Gastroesophageal sphincter (tissue), 4 donors: Measurements from ENCODE around the gene ETV3L. TPM values are rescaled to one million over a fixed set of nuclear protein-coding genes. Genes with fewer than 3 reads are reported as not detected.

Experiments used
- ATAC-seq: fragments of 150-250 bp; one replicate; pipeline ENCODE4 v1.9.1; 2016; ENCODE audit warnings: mild to moderate bottlenecking, moderate library complexity
- H3K27ac ChIP-seq, 4 donors: fragments of 200-600 bp; sonication (generic) in 3 of 4; 1 replicate in 3 of 4; 2 replicates in 1 of 4; pipeline ENCODE4 v1.5.1; 2016 to 2019
- H3K27me3 ChIP-seq: fragments of 200-600 bp; sonication (generic); one replicate; pipeline ENCODE4 v1.5.1; 2019
- H3K36me3 ChIP-seq, 2 donors: fragments of 200-600 bp; sonication (generic); one replicate each; pipeline ENCODE4 v1.5.1; 2019; ENCODE audit warnings: control low read depth in 1 of 2
- H3K4me1 ChIP-seq, 3 donors: fragments of 200-600 bp; sonication (generic); 1 replicate in 2 of 3; 2 replicates in 1 of 3; pipeline ENCODE4 v1.5.1; 2016 to 2019; ENCODE audit warnings: control low read depth in 2 of 3
- H3K4me3 ChIP-seq, 2 donors: fragments of 200-600 bp; sonication (generic); one replicate each; pipeline ENCODE4 v1.5.1; 2019; ENCODE audit warnings: mild to moderate bottlenecking in 1 of 2, moderate library complexity in 1 of 2
- H3K9me3 ChIP-seq, 3 donors: fragments of 200-600 bp; sonication (generic); one replicate each; pipeline ENCODE4 v1.5.1; 2017 to 2019; ENCODE audit warnings: control low read depth in 2 of 3
- EP300 ChIP-seq: sonication (generic); formaldehyde crosslinking; IDR thresholded peaks from one replicate; pipeline ENCODE4 v1.6.1; 2017; ENCODE audit warnings: antibody characterized with exemption, mild to moderate bottlenecking
- POLR2A ChIP-seq, 2 donors: fragments of 450-650 bp; IDR thresholded peaks; one replicate each; pipeline ENCODE4 v1.6.1; 2017; ENCODE audit warnings: antibody characterized with exemption in 2 of 2, mild to moderate bottlenecking in 2 of 2, moderate library complexity in 1 of 2
- POLR2AphosphoS5 ChIP-seq: sonication (generic); formaldehyde crosslinking; IDR thresholded peaks from one replicate; pipeline ENCODE4 v1.6.1; 2017; ENCODE audit warnings: antibody characterized with exemption
- WGBS, 2 donors: methylation state at CpG; one replicate each; pipeline ENCODE4 v1.1.5; 2018; ENCODE audit warnings: low coverage in 1 of 2; 5-methylcytosine and 5-hydroxymethylcytosine counted together
- total RNA-seq, 4 donors: library from RNA; depleted of rRNA; stranded (reverse); fragments of >200 nt; gene quantifications; one replicate each; pipeline ENCODE4 v1.1.0, GENCODE V29; 2016
- TF ChIP-seq, protein P1 (sequence below), 4 experiments: fragments of 200-600 bp in 2 of 4; fragments of 450-650 bp in 2 of 4; sonication (generic) in 1 of 4; IDR thresholded peaks; one replicate each; pipeline ENCODE4 v1.5.1; 2017 to 2019; ENCODE audit warnings: antibody characterized with exemption in 4 of 4, mild to moderate bottlenecking in 2 of 4, moderate library complexity in 2 of 4

ETV3L gene
- total RNA-seq, result not detected

DNA sequence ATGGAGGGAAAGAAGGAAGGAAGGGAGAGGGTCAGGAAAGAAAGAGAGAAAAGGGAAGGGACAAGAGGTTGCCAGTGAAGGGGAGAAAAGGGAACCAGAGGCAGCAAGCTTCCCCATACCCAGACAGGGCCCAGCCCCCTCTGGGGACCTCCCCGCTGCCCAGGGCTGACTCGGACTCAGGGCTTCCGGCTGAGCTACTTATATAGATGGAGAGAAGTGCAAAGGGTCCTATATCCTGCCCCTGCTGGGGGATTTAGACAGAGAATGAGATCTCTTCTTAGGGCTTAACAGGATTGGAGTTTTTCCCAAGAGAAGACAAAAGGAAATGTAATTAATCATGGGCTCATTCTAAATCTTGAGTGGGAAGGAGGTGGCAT, at the start of gene ETV3L:
ETV3L (minus strand) TSS at position 176 of the 377 bp plus-strand sequence. CDS start 285 bp downstream, outside the sequence.
- H3K36me3 ChIP-seq, result no peaks in the 10 kb centered on the region
- no peaks in the 10 kb centered on the region for H3K4me1 ChIP-seq
- ATAC-seq, result no peak
- no peak within 1 kb of the TSS for H3K4me3 ChIP-seq
- WGBS, 2 donors, result 41 to 56% methylated on average over 3 of the region's 3 CpGs
- H3K27me3 ChIP-seq, result peaks cover 22% of the 10 kb centered on the region
- H3K9me3 ChIP-seq, result no peaks in the 10 kb centered on the region
- TF ChIP-seq, protein P1, sequence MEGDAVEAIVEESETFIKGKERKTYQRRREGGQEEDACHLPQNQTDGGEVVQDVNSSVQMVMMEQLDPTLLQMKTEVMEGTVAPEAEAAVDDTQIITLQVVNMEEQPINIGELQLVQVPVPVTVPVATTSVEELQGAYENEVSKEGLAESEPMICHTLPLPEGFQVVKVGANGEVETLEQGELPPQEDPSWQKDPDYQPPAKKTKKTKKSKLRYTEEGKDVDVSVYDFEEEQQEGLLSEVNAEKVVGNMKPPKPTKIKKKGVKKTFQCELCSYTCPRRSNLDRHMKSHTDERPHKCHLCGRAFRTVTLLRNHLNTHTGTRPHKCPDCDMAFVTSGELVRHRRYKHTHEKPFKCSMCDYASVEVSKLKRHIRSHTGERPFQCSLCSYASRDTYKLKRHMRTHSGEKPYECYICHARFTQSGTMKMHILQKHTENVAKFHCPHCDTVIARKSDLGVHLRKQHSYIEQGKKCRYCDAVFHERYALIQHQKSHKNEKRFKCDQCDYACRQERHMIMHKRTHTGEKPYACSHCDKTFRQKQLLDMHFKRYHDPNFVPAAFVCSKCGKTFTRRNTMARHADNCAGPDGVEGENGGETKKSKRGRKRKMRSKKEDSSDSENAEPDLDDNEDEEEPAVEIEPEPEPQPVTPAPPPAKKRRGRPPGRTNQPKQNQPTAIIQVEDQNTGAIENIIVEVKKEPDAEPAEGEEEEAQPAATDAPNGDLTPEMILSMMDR (IDR thresholded peaks at IDR 0.05), result no peak
- TF ChIP-seq POLR2AphosphoS5, result no peak
- no peak for TF ChIP-seq EP300
- no peak for TF ChIP-seq POLR2A (IDR thresholded peaks at IDR 0.05)
- no peak within 1 kb of the TSS for H3K27ac ChIP-seq

GRCh38 chr1:157147906-157148700, 48.5 kb upstream of the ETV3L start:
- Histone ChIP-seq H3K36me3 (no peaks in the 10 kb centered on the region), H3K4me3 (no peak overlapping the region), H3K27me3 (no peaks in the 10 kb centered on the region), H3K27ac (peak overlapping the region in 1 of 4 donors; percentile 8), H3K9me3 (no peaks in the 10 kb centered on the region), H3K4me1 (no peaks in the 10 kb centered on the region)
- TF ChIP-seq, protein P1 (IDR thresholded peaks at IDR 0.05), result no peak
- TF ChIP-seq POLR2A (IDR thresholded peaks at IDR 0.05), result no peak
- no peak for TF ChIP-seq POLR2AphosphoS5
- TF ChIP-seq EP300, result no peak
- 51 to 73% methylated on average over 4 to 10 of the region's 10 CpGs for WGBS, 2 donors
- no peak for ATAC-seq

DNA sequence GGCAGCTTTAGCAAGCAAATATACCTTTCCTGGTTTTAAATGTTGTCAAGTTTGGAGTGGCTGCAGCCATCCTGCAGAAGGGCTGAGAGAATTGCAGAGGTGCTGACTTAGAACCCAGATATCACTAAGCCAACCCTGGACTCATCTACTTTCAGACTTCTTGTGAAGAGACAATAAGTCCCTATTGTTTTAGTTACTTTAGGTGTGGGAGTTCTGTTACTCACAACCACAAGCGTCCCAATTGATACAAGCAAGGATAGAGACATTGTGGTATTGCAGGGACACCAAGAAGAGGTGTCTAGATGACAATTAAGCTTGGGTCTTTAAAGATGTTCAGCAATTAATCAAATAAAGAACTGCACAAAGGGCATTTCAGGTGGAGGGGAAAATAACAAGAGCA, 47.4 kb upstream of the ETV3L start:
- Histone ChIP-seq H3K4me3 (no peak overlapping the region), H3K9me3 (no peaks in the 10 kb centered on the region), H3K4me1 (no peaks in the 10 kb centered on the region), H3K27ac (no peak overlapping the region), H3K27me3 (no peaks in the 10 kb centered on the region), H3K36me3 (no peaks in the 10 kb centered on the region)
- 100% methylated on average over 1 of the region's 1 CpG; no CpG with 5 or more reads in 1 of the 2 donors for WGBS, 2 donors
- no peak for ATAC-seq
- TF ChIP-seq POLR2AphosphoS5 (no peak), POLR2A (IDR thresholded peaks at IDR 0.05) (no peak), EP300 (no peak)
- TF ChIP-seq, protein P1 (IDR thresholded peaks at IDR 0.05), result no peak

DNA sequence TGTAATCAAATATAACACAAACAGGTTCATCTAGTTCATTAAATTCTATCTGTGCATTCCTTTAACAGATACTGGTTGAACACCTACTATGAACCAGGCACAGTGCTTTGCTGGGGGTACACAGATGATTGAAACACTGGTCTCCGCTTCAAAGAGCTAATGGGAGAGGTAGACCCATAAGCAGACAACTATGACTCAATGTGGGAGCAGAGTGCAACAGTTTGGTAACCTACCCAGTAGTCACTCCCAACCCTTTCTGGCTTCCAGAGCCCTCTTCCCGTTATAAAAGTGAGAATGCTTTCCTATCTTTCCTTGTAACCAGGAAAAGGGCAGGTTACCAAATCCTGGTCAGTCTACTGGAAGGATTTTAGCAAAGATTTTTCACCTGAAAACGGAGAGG, 46.6 kb upstream of the ETV3L start:
- TF ChIP-seq POLR2A (IDR thresholded peaks at IDR 0.05) (no peak), POLR2AphosphoS5 (no peak), EP300 (no peak)
- TF ChIP-seq, protein P1 (IDR thresholded peaks at IDR 0.05), result no peak
- no peaks in the 10 kb centered on the region for H3K9me3 ChIP-seq
- no peaks in the 10 kb centered on the region for H3K36me3 ChIP-seq
- H3K27me3 ChIP-seq, result no peaks in the 10 kb centered on the region
- ATAC-seq, result no peak
- no peak overlapping the region for H3K4me3 ChIP-seq
- 50 to 65% methylated on average over 1 to 3 of the region's 3 CpGs for WGBS, 2 donors
- no peaks in the 10 kb centered on the region for H3K4me1 ChIP-seq
- no peak overlapping the region for H3K27ac ChIP-seq

DNA sequence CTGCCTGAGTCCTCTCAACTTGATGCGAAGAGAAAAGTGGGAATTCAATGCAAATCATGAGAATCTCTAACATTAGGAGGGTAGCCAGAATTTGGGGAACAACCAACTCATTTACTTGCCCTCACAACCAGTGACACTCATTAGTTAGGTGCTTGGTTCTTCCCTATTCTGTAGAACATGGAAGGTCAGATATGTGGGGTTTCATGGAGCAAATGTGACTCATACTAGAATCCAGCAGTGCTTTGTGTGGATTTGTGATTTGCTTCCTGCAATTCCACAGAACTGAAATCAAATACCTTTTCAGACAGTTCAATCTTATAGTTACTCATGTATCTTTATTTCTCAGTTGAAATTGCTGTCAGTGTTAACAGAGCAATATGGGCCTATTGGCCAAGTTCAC, 45.5 kb upstream of the ETV3L start:
- no peaks in the 10 kb centered on the region for H3K9me3 ChIP-seq
- H3K4me1 ChIP-seq, result no peaks in the 10 kb centered on the region
- H3K4me3 ChIP-seq, result no peak overlapping the region
- H3K27me3 ChIP-seq, result no peaks in the 10 kb centered on the region
- H3K27ac ChIP-seq, result no peak overlapping the region
- no peaks in the 10 kb centered on the region for H3K36me3 ChIP-seq
- no peak for ATAC-seq
- 83 to 88% methylated on average over 1 of the region's 1 CpG for WGBS, 2 donors
- TF ChIP-seq EP300, result no peak
- TF ChIP-seq POLR2AphosphoS5, result no peak
- TF ChIP-seq, protein P1 (IDR thresholded peaks at IDR 0.05), result no peak
- no peak for TF ChIP-seq POLR2A (IDR thresholded peaks at IDR 0.05)
